Endothelial cell of umbilical vein (primary cell): ENCODE data around the gene DGKB. TPM values are rescaled to one million over a fixed set of nuclear protein-coding genes. Genes with fewer than 3 reads are reported as not detected.

Experiments
- BruUV-seq: library from RNA; stranded (reverse); fragments of 400-500 nt; replicated peaks from 2 replicates; lab custom pipeline; 2021; lab: Mats Ljungman, UMichigan
- CTCF ChIA-PET: fragments of 300-600, 350-600 bp; sonication (Branson Sonifier 250); formaldehyde crosslinking; loops from one replicate; lab custom pipeline; 2021; ENCODE audit warnings: antibody characterized with exemption, inconsistent platforms; lab: Charles Lee
- POLR2A ChIA-PET: fragments of 300-600, 350-600 bp; sonication (Branson Sonifier 250); formaldehyde crosslinking; loops from one replicate; lab custom pipeline; 2021; ENCODE audit warnings: antibody characterized with exemption, inconsistent platforms; lab: Charles Lee
- DNase-seq: peaks from one replicate; pipeline ENCODE4 v3.0.0-alpha.2; 2011; ENCODE audit warnings: low read depth, low spot score
- FAIRE-seq: peaks from 2 replicates; lab custom pipeline; 2011; peaks lifted over from hg19 to GRCh38; lab: Jason Lieb, UNC
- H2AFZ ChIP-seq: 2 replicates; pipeline ENCODE4 v1.6.0; 2012; ENCODE audit warnings: low read depth, low read length, control low read depth, inconsistent platforms
- H3K27ac ChIP-seq: 2 replicates; pipeline ENCODE4 v1.5.1; 2011; ENCODE audit warnings: low read depth, mild to moderate bottlenecking, control low read depth, low read length, moderate library complexity; ENCODE audit not compliant: insufficient read depth
- H3K27me3 ChIP-seq, 2 experiments: 2 replicates each; pipeline versions ENCODE4 v1.6.0 to v1.6.1; 2011; ENCODE audit warnings: low read length in 2 of 2, mixed read lengths in 1 of 2; ENCODE audit not compliant: control insufficient read depth in 2 of 2, insufficient read depth in 2 of 2
- H3K36me3 ChIP-seq, 2 experiments: 2 replicates in 1 of 2; 3 replicates in 1 of 2; pipeline ENCODE4 v1.5.1; 2011; ENCODE audit warnings: low read length in 2 of 2, mild to moderate bottlenecking in 1 of 2, moderate library complexity in 1 of 2; ENCODE audit not compliant: control insufficient read depth in 2 of 2, insufficient read depth in 2 of 2; ENCODE audit errors: extremely low read depth in 1 of 2
- H3K4me1 ChIP-seq: 3 replicates; pipeline ENCODE4 v1.5.1; 2011; ENCODE audit warnings: mild to moderate bottlenecking, low read length; ENCODE audit not compliant: control insufficient read depth, insufficient read depth; ENCODE audit errors: extremely low read depth
- H3K4me2 ChIP-seq: 2 replicates; pipeline ENCODE4 v1.6.1; 2011; ENCODE audit warnings: low read length, control low read depth, mixed read lengths; ENCODE audit not compliant: insufficient read depth
- H3K4me3 ChIP-seq, 3 experiments: fragments of 200-600 bp in 1 of 3; sonication (generic), shearing (Covaris generic) in 1 of 3; replicated peaks in 1 of 3; 2 replicates each; pipeline ENCODE4 v1.5.1; 2011 to 2016; ENCODE audit warnings: control low read depth in 3 of 3, low read length in 3 of 3, mild to moderate bottlenecking in 2 of 3, inconsistent platforms in 1 of 3, low read depth in 1 of 3, moderate library complexity in 1 of 3; ENCODE audit not compliant: insufficient read depth in 1 of 3
- H3K79me2 ChIP-seq: 2 replicates; pipeline ENCODE4 v1.6.0; 2012; ENCODE audit warnings: low read length, inconsistent platforms; ENCODE audit not compliant: control insufficient read depth, insufficient read depth
- H3K9ac ChIP-seq: replicated peaks from 2 replicates; pipeline ENCODE3; 2011; ENCODE audit warnings: low read length, control low read depth; ENCODE audit not compliant: insufficient read depth; ENCODE audit errors: extremely low read depth
- H3K9me1 ChIP-seq: replicated peaks from 3 replicates; pipeline ENCODE4 v1.6.0; 2011; ENCODE audit warnings: mild to moderate bottlenecking, low read length; ENCODE audit not compliant: control insufficient read depth, insufficient read depth; ENCODE audit errors: extremely low read depth
- H3K9me3 ChIP-seq: replicated peaks from 2 replicates; pipeline ENCODE4 v1.5.1; 2012; ENCODE audit warnings: low read length, inconsistent platforms; ENCODE audit not compliant: control insufficient read depth, insufficient read depth
- H4K20me1 ChIP-seq: replicated peaks from 2 replicates; pipeline ENCODE3; 2011; ENCODE audit warnings: mild to moderate bottlenecking, low read length; ENCODE audit not compliant: control insufficient read depth, insufficient read depth; ENCODE audit errors: extremely low read depth
- EZH2 ChIP-seq: IDR thresholded peaks from 2 replicates; pipeline ENCODE4 v1.6.1; 2012; ENCODE audit warnings: borderline replicate concordance, low read depth, mild to moderate bottlenecking, moderate library complexity, low read length, inconsistent platforms; ENCODE audit not compliant: severe bottlenecking
- FOS ChIP-seq: IDR thresholded peaks from 2 replicates; pipeline ENCODE4 v1.6.1; 2011; ENCODE audit warnings: mild to moderate bottlenecking, low read length, moderate library complexity, borderline replicate concordance; ENCODE audit not compliant: insufficient read depth
- JUN ChIP-seq: IDR thresholded peaks from 2 replicates; pipeline ENCODE4 v1.6.1; 2011; ENCODE audit warnings: borderline replicate concordance, low read depth; ENCODE audit not compliant: insufficient read length, insufficient read depth
- POLR2AphosphoS5 ChIP-seq: IDR thresholded peaks from 2 replicates; pipeline ENCODE4 v1.6.1; 2012; ENCODE audit warnings: low read depth, mild to moderate bottlenecking, control low read depth, low read length, moderate library complexity; ENCODE audit not compliant: insufficient read depth
- dilution Hi-C: fragments of 300-500 bp; cut with MboI; formaldehyde crosslinking; loops from one replicate; pipeline ENCODE4 v1.15.0; 2019; ENCODE audit warnings: low sequenced_read_pairs; ENCODE audit not compliant: extremely low pct_ligation_motif_present
- intact Hi-C: fragments of 100-400 bp; cut with micrococcal nuclease; formaldehyde crosslinking; loops from one replicate; pipeline ENCODE4 v1.10.0; 2022
- polyA plus RNA-seq, 4 experiments: library from polyadenylated mRNA; depleted of rRNA in 3 of 4; stranded (reverse) in 3 of 4; unstranded in 1 of 4; fragments of >200 nt; gene quantifications; 2 replicates each; pipeline versions ENCODE4 v1.2.1 to v1.2.3, GENCODE V29; 2011 to 2012; ENCODE audit warnings: missing spikeins in 1 of 4
- total RNA-seq: library from RNA; stranded (reverse); gene quantifications from 2 replicates; pipeline ENCODE4 v1.2.3, GENCODE V29; 2021
- TF ChIP-seq, protein P1 (sequence below): IDR thresholded peaks from 2 replicates; pipeline ENCODE4 v1.6.1; 2011; ENCODE audit not compliant: insufficient read depth, insufficient read length

The DGKB gene
- total and polyA plus RNA-seq, 2 donors (not counting 3 experiments of a cell fraction or from before 2014, with no cell fraction given) = not detected

- POLR2A ChIA-PET = no interaction called here
Observed at GRCh38 chr7:14834883-14835282, 67.7 kb downstream of the DGKB start.

DNA sequence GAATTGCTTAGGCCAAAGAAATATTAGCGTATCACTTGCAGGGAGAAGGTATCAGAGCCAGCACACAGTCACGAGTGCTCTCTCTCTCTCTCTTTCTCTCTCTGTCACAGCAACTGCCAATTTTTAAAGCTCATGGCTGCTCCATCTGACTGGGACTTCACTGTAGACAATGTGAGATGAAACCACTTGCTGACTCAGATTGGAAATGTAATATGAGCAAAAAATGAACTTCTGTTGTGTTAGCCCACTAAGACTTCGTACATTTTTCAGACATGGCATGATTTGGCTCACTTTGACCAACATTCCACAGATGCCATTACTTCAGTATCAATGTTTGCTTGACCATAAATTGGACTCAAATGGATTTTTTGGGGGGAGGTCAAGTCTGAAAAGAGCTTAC, 68.1 kb downstream of the DGKB start:
- POLR2A ChIA-PET = no interaction called here
- TF ChIP-seq, protein P1, sequence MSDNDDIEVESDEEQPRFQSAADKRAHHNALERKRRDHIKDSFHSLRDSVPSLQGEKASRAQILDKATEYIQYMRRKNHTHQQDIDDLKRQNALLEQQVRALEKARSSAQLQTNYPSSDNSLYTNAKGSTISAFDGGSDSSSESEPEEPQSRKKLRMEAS = no peak
- TF ChIP-seq POLR2AphosphoS5 = no peak
- TF ChIP-seq EZH2 = no peak
- no peak for TF ChIP-seq JUN
- H4K20me1 ChIP-seq = no peaks in the 10 kb centered on the region
- no peak overlapping the region for H2AFZ ChIP-seq
- no peak for FAIRE-seq
- H3K9me3 ChIP-seq = no peaks in the 10 kb centered on the region
- no peak for DNase-seq
- H3K9ac ChIP-seq = no peak overlapping the region
- no peaks in the 10 kb centered on the region for H3K79me2 ChIP-seq
- no peaks in the 10 kb centered on the region for H3K4me1 ChIP-seq
- dilution Hi-C loops (no loop called here), intact Hi-C loops (no loop called here)
- no peak overlapping the region for H3K4me3 ChIP-seq
- H3K36me3 ChIP-seq = no peaks in the 10 kb centered on the region
- CTCF ChIA-PET = no interaction called here
- no TSS peak for BruUV-seq
- H3K9me1 ChIP-seq = no peaks in the 10 kb centered on the region
- no peak overlapping the region for H3K27ac ChIP-seq
- H3K4me2 ChIP-seq = no peak overlapping the region
- H3K27me3 ChIP-seq = no peaks in the 10 kb centered on the region

More at GRCh38 chr7:14834883-14835282, 67.7 kb downstream of the DGKB start:
- CTCF ChIA-PET = no interaction called here
- no peak overlapping the region for H3K9ac ChIP-seq
- no peak overlapping the region for H2AFZ ChIP-seq
- no peak for TF ChIP-seq JUN
- no peak for TF ChIP-seq FOS
- H3K27ac ChIP-seq = no peak overlapping the region
- no peaks in the 10 kb centered on the region for H3K9me1 ChIP-seq
- no peaks in the 10 kb centered on the region for H3K9me3 ChIP-seq
- no peak for DNase-seq
- H3K4me2 ChIP-seq = no peak overlapping the region
- H3K27me3 ChIP-seq = no peaks in the 10 kb centered on the region
- no peaks in the 10 kb centered on the region for H3K79me2 ChIP-seq
- no peaks in the 10 kb centered on the region for H4K20me1 ChIP-seq
- no TSS peak for BruUV-seq
- dilution Hi-C loops (no loop called here), intact Hi-C loops (no loop called here)
- H3K4me3 ChIP-seq = no peak overlapping the region
- H3K36me3 ChIP-seq = no peaks in the 10 kb centered on the region
- H3K4me1 ChIP-seq = no peaks in the 10 kb centered on the region
- FAIRE-seq = no peak
